Tibial nerve (tissue), 4 donors: ENCODE measurements around the gene E2F6.

ENCODE experiments used
- CTCF ChIP-seq, 5 experiments: fragments of 200-600 bp in 3 of 5; fragments of 450-650 bp in 2 of 5; sonication (generic) in 3 of 5; IDR thresholded peaks; one replicate each; pipeline ENCODE4 v1.5.1; 2016 to 2019; ENCODE audit warnings: antibody characterized with exemption in 5 of 5, mild to moderate bottlenecking in 3 of 5, moderate library complexity in 2 of 5
- EP300 ChIP-seq, 2 donors: sonication (generic); formaldehyde crosslinking; IDR thresholded peaks; one replicate each; pipeline ENCODE4 v1.6.1; 2017; ENCODE audit warnings: antibody characterized with exemption in 2 of 2, mild to moderate bottlenecking in 1 of 2
- POLR2A ChIP-seq, 2 donors: fragments of 450-650 bp; IDR thresholded peaks; one replicate each; pipeline ENCODE4 v1.6.1; 2017; ENCODE audit warnings: antibody characterized with exemption in 2 of 2, mild to moderate bottlenecking in 2 of 2, moderate library complexity in 2 of 2

GRCh38 chr2:11420671-11421070 is 45.3 kb downstream of the E2F6 start:
- TF ChIP-seq CTCF (IDR thresholded peaks at IDR 0.05) (no peak), POLR2A (IDR thresholded peaks at IDR 0.05) (no peak), EP300 (IDR thresholded peaks at IDR 0.05) (no peak)
